Glutamatergic neuron (in vitro differentiated cells): ENCODE results near the gene KDM1B. TPM values are rescaled to one million over a fixed set of nuclear protein-coding genes. Genes with fewer than 3 reads are reported as not detected.
A peak's percentile ranks its signal among the peaks of the same experiment; 100 is the strongest.

Experiments
- DNase-seq: peaks from one replicate; pipeline ENCODE4 v3.0.0; 2022
- H3K27ac Mint-ChIP-seq: one replicate; pipeline ENCODE4 v1.8.0; 2020; ENCODE audit warnings: mild to moderate bottlenecking, mixed read lengths, inconsistent platforms; ENCODE audit not compliant: unreplicated experiment
- H3K27me3 Mint-ChIP-seq: one replicate; pipeline ENCODE4 v1.8.0; 2020; ENCODE audit warnings: mild to moderate bottlenecking, moderate library complexity, mixed read lengths, inconsistent platforms; ENCODE audit not compliant: unreplicated experiment
- H3K36me3 Mint-ChIP-seq: one replicate; pipeline ENCODE4 v1.8.0; 2020; ENCODE audit warnings: mild to moderate bottlenecking, mixed read lengths, inconsistent platforms; ENCODE audit not compliant: unreplicated experiment
- H3K4me1 Mint-ChIP-seq: one replicate; pipeline ENCODE4 v1.8.0; 2020; ENCODE audit warnings: mild to moderate bottlenecking, low read depth, mixed read lengths, inconsistent platforms; ENCODE audit not compliant: unreplicated experiment
- H3K4me3 Mint-ChIP-seq: one replicate; pipeline ENCODE4 v1.8.0; 2020; ENCODE audit warnings: mild to moderate bottlenecking, mixed read lengths, inconsistent platforms; ENCODE audit not compliant: unreplicated experiment
- H3K9me3 Mint-ChIP-seq: one replicate; pipeline ENCODE4 v1.8.0; 2020; ENCODE audit warnings: mild to moderate bottlenecking, moderate library complexity, mixed read lengths, inconsistent platforms; ENCODE audit not compliant: unreplicated experiment
- total RNA-seq: library from RNA; stranded (reverse); fragmentation: NEBNext Ultra II Directional; extraction: Animal tissue kit (Norgen Biotek cat#: 25700); gene quantifications from one replicate; pipeline ENCODE4 v1.2.1, GENCODE V29; 2021; ENCODE audit not compliant: unreplicated experiment
- TF ChIP-seq, protein P1 (sequence below): fragments of 200-600 bp; sonication (generic); IDR thresholded peaks from one replicate; pipeline ENCODE4 v1.5.0; 2021; ENCODE audit not compliant: partially characterized antibody, unreplicated experiment

The KDM1B gene
- total RNA-seq, 1 donor from 2014 or later = 21.1 TPM

DNA sequence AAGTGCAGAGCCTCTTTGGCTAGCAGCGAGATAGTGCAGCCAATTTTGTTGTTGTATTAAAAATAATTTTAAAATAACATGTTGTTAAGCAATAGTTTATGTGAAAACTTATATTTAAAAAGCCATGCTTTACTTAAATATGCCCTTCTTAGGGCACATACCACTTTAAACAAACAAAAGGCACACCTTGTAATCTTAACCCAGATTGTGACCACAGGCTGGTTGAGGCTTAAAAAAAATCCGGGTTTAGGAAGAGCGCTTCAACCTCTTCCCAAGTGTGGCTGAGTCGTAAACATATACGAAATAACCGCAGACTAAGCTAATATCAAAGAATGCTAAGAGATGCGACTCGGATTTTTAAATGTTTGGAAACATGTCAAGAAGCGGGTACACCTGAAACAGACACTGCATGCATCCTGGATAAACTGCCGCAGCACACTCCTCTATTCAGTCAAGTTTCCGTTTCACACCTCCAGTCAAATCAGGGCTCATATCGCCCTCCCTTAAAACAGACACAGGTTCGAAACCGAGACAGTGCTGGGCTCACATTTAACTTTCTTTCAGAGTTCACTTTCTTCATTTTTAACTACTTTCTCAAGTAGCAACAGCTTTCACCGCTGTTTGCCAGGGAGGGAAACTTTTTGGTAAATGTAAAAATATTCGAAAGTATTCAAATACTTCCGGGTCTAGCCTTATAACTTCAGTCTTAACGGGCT, 107.6 kb downstream of the KDM1B start:
- H3K4me1 Mint-ChIP-seq = peaks cover 10% of the 10 kb centered on the region
- peaks cover 8% of the 10 kb centered on the region for H3K9me3 Mint-ChIP-seq
- H3K4me3 Mint-ChIP-seq = peak overlapping the region; percentile 99
- peaks cover 12% of the 10 kb centered on the region for H3K27me3 Mint-ChIP-seq
- TF ChIP-seq, protein P1, sequence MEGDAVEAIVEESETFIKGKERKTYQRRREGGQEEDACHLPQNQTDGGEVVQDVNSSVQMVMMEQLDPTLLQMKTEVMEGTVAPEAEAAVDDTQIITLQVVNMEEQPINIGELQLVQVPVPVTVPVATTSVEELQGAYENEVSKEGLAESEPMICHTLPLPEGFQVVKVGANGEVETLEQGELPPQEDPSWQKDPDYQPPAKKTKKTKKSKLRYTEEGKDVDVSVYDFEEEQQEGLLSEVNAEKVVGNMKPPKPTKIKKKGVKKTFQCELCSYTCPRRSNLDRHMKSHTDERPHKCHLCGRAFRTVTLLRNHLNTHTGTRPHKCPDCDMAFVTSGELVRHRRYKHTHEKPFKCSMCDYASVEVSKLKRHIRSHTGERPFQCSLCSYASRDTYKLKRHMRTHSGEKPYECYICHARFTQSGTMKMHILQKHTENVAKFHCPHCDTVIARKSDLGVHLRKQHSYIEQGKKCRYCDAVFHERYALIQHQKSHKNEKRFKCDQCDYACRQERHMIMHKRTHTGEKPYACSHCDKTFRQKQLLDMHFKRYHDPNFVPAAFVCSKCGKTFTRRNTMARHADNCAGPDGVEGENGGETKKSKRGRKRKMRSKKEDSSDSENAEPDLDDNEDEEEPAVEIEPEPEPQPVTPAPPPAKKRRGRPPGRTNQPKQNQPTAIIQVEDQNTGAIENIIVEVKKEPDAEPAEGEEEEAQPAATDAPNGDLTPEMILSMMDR = no peak
- peak overlapping the region; percentile 40 for H3K27ac Mint-ChIP-seq
- DNase-seq = no peak
- no peaks in the 10 kb centered on the region for H3K36me3 Mint-ChIP-seq

DNA sequence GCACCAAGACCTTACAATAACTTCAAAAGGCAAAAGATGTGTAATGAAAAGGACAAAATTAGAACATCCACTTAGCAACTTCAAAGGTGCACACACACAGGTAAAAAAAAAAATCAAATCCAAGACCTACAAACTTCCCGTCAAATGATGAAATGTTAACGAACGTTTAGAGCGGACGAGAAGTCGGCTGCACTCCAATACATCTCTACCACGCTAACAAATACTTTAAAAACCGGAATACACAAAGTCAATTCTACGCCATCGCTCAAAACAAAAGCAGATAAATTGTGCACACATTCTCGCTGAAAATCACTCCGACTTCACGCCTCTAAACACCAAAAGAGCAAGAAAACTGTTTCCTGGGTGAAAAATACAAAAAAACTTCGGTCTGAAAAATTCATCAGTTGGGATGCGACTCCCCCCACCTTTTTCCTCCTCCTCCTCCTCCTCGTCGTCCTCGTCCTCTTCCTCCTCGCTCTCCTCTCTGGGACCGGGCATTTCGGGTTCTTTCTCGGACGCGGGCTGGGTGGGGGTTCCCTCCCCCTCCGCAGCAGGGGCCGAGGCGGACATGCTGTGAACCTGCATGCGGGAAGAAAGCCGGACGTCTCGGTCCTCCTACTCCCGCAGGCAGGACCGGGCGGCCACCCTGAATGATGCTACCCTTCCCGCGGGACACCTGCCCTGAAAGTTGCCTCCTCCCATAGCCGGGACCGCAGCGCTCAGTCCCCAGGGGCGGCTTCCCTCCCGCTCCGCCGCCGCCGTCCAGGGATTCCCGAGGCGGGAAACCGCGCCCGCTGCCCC, 108.4 kb downstream of the KDM1B start:
- Mint-ChIP-seq H3K27ac (peak overlapping the region; percentile 40), H3K4me1 (peaks cover 10% of the 10 kb centered on the region), H3K36me3 (no peaks in the 10 kb centered on the region), H3K9me3 (peaks cover 8% of the 10 kb centered on the region), H3K4me3 (peak overlapping the region; percentile 99), H3K27me3 (peaks cover 12% of the 10 kb centered on the region)
- TF ChIP-seq, protein P1 = no peak
- DNase-seq = no peak

DNA sequence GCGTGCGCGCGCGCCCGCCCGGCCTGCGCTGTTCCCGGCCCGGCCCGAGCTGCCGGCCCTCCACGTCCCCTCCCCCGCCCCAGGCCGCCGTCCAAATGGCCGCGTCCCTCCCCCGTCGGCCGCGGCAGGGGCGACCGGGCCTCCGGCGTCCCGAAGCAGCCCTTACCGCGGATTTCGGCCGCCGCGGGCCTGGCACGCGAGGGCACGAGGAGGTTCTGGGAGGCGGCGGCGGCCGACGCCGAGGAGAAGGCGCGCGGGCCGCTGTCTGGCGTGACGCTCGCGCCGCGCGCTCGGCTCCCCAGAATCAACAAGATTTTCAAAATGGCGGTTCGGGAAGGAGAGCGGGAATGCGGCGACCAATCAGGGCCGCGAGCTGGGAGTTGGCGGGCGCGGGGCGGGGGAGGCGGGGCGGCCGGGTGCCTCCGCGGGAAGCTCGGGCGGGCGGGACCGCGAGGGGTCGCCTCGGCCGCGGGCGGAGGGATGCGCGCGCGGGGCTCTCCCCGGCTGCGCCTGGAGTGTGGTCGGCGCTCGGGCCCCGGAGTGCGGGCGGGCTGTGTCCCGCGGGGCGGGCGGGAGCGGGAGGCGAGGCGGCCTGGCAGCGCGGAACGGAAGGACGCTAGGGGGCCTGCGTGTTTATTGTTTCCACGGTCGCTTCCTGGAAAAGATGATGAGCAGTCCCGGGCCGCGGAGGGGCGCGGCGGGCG, 109.1 kb downstream of the KDM1B start, which contains the start of gene DEK:
DEK (minus strand) TSS at position 312 of the 704 bp plus-strand sequence. CDS start 543 bp downstream, outside the sequence.
- H3K27me3 Mint-ChIP-seq = peaks cover 12% of the 10 kb centered on the region
- peak; percentile 92 for DNase-seq
- H3K27ac Mint-ChIP-seq = peak within 1 kb of the TSS; percentile 72
- no peaks in the 10 kb centered on the region for H3K36me3 Mint-ChIP-seq
- peaks cover 8% of the 10 kb centered on the region for H3K9me3 Mint-ChIP-seq
- peaks cover 10% of the 10 kb centered on the region for H3K4me1 Mint-ChIP-seq
- TF ChIP-seq, protein P1 = peak; percentile 45
- H3K4me3 Mint-ChIP-seq = peak within 1 kb of the TSS; percentile 99

DNA sequence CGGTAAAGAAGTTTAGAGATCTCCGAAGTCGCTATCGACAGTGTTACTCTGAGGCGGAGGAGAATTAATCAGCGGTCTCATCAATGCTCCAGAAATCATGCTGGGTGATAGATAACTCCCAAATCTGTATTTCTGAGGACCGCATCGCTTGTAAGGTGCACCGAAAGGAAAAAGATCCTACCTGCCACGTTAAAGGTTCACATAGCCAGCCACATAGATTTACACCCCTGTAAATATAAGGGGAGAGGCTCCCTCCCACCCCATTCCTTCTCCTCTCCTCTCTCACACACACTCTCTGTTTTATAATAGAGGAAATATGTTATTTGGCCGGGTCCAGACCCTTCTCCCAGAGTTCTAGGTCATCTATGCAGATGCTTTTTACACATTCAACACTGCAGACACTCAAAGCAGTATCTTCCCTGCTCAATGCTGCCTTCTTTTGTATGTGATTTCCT, 109.7 kb downstream of the KDM1B start:
- no peak for DNase-seq
- peaks cover 8% of the 10 kb centered on the region for H3K9me3 Mint-ChIP-seq
- peaks cover 12% of the 10 kb centered on the region for H3K27me3 Mint-ChIP-seq
- TF ChIP-seq, protein P1 = no peak
- H3K36me3 Mint-ChIP-seq = no peaks in the 10 kb centered on the region
- peaks cover 10% of the 10 kb centered on the region for H3K4me1 Mint-ChIP-seq
- peak overlapping the region; percentile 87 for H3K4me3 Mint-ChIP-seq
- peak overlapping the region; percentile 72 for H3K27ac Mint-ChIP-seq
